ENCODE measurements around the gene PARD3. TPM values are rescaled to one million over a fixed set of nuclear protein-coding genes. Genes with fewer than 3 reads are reported as not detected.

PARD3 gene
- total and polyA plus RNA-seq, 2 donors (not counting 3 experiments of a cell fraction or from before 2014, with no cell fraction given) = 7.3 to 24.1 TPM

GRCh38 chr10:34547695-34548094 lies 267.4 kb downstream of the PARD3 start:
- H3K9ac ChIP-seq (replicated peaks; ENCODE audit: extremely low read depth, insufficient read depth, low read length) = no peak overlapping the region
- TF ChIP-seq JUN (IDR thresholded peaks at IDR 0.05; ENCODE audit: borderline replicate concordance, insufficient read depth, insufficient read length, low read depth) (no peak), MAX (IDR thresholded peaks at IDR 0.05; ENCODE audit: insufficient read depth, insufficient read length) (no peak), POLR2AphosphoS5 (IDR thresholded peaks at IDR 0.05; ENCODE audit: insufficient read depth, low read depth, low read length) (no peak), CTCF (IDR thresholded peaks at IDR 0.05; ENCODE audit: extremely low read depth in 1 of 2, insufficient read depth in 1 of 2, low read depth in 1 of 2, low read length in 2 of 2) (no peak), GATA2 (IDR thresholded peaks at IDR 0.05; ENCODE audit: insufficient read depth, insufficient read length, low read depth, low read length) (no peak), EZH2 (IDR thresholded peaks at IDR 0.05; ENCODE audit: borderline replicate concordance, low read depth, low read length, severe bottlenecking) (no peak), POLR2A (IDR thresholded peaks at IDR 0.05; ENCODE audit: low read depth, low read length) (no peak), MYC (IDR thresholded peaks at IDR 0.05; ENCODE audit: low read depth, low read length) (no peak)
- no peak overlapping the region for H3K4me3 ChIP-seq (replicated peaks in 1 of 3; ENCODE audit: insufficient read depth in 1 of 3, low read depth in 1 of 3, low read length in 3 of 3)
- no peaks in the 10 kb centered on the region for H3K27me3 ChIP-seq (ENCODE audit: control insufficient read depth in 2 of 2, insufficient read depth in 2 of 2, low read length in 2 of 2)
- intact Hi-C loops (cut with micrococcal nuclease) = no loop called here
- H3K36me3 ChIP-seq (ENCODE audit: control insufficient read depth in 2 of 2, extremely low read depth in 1 of 2, insufficient read depth in 2 of 2, low read length in 2 of 2) = no peaks in the 10 kb centered on the region
- no peak overlapping the region for H3K27ac ChIP-seq (ENCODE audit: insufficient read depth, low read depth, low read length)
- H3K79me2 ChIP-seq (ENCODE audit: control insufficient read depth, insufficient read depth, low read length) = no peaks in the 10 kb centered on the region
- CTCF ChIA-PET = no interaction called here
- DNase-seq (ENCODE audit: low read depth, low spot score) (no peak), FAIRE-seq (no peak)
- H3K9me3 ChIP-seq (replicated peaks; ENCODE audit: control insufficient read depth, insufficient read depth, low read length) = no peaks in the 10 kb centered on the region
- H3K4me2 ChIP-seq (ENCODE audit: insufficient read depth, low read length) = no peak overlapping the region
- POLR2A ChIA-PET = no interaction called here
- H4K20me1 ChIP-seq (replicated peaks; ENCODE audit: control insufficient read depth, extremely low read depth, insufficient read depth, low read length) = no peaks in the 10 kb centered on the region
- no peak overlapping the region for H2AFZ ChIP-seq (ENCODE audit: low read depth, low read length)
- dilution Hi-C loops (cut with MboI; ENCODE audit: extremely low pct_ligation_motif_present, low sequenced_read_pairs) = no loop called here
- no peaks in the 10 kb centered on the region for H3K4me1 ChIP-seq (ENCODE audit: control insufficient read depth, extremely low read depth, insufficient read depth, low read length)
- BruUV-seq (replicated peaks) = no TSS peak
- H3K9me1 ChIP-seq (replicated peaks; ENCODE audit: control insufficient read depth, extremely low read depth, insufficient read depth, low read length) = no peaks in the 10 kb centered on the region
